ENCODE results near the gene CPEB2. TPM values are rescaled to one million over a fixed set of nuclear protein-coding genes. Genes with fewer than 3 reads are reported as not detected.

The CPEB2 gene
- total RNA-seq, 1 experiment from 2014 or later, result 3.3 TPM

DNA sequence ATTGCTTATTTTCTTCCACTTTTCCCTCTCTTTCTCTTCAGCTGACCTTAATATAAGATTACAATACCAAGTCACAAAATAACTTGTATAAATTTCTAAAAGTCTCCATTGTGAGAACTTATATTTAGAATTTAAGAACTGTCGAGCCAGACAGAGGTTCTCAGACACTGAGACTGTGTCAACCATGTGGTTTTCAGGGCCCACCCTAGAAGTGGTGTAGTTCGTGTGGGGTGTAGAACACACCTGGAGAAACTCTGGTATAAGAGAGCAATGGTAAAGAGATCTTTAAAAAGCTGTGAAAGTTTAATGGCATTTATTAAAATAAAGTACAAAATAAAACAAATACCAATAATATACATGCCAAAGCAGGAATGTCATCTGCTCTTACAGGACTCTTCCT, 19.7 kb downstream of the CPEB2 start:
- DNase-seq (ENCODE audit: low spot score) (no peak), ATAC-seq (no peak)
- Mint-ChIP-seq H3K27ac (no peak overlapping the region), H3K4me1 (no peaks in the 10 kb centered on the region), H3K9me3 (no peaks in the 10 kb centered on the region), H3K36me3 (no peaks in the 10 kb centered on the region), H3K4me3 (no peak overlapping the region), H3K27me3 (ENCODE audit: low read depth) (no peaks in the 10 kb centered on the region)
- no peak for TF ChIP-seq IRF2 (CRISPR knock-in tag; IDR thresholded peaks at IDR 0.05; ENCODE audit: borderline replicate concordance, low read depth)
- TF ChIP-seq NFYB (CRISPR knock-in tag; conservative IDR thresholded peaks at IDR 0.05; ENCODE audit: low read depth), result no peak
- no peak for TF ChIP-seq EMX1 (CRISPR knock-in tag; IDR thresholded peaks at IDR 0.05)
- TF ChIP-seq PRRX2 (CRISPR knock-in tag; IDR thresholded peaks at IDR 0.05), result no peak
- TF ChIP-seq NR2C2 (CRISPR knock-in tag; IDR thresholded peaks at IDR 0.05), result no peak
- TF ChIP-seq, protein P1, sequence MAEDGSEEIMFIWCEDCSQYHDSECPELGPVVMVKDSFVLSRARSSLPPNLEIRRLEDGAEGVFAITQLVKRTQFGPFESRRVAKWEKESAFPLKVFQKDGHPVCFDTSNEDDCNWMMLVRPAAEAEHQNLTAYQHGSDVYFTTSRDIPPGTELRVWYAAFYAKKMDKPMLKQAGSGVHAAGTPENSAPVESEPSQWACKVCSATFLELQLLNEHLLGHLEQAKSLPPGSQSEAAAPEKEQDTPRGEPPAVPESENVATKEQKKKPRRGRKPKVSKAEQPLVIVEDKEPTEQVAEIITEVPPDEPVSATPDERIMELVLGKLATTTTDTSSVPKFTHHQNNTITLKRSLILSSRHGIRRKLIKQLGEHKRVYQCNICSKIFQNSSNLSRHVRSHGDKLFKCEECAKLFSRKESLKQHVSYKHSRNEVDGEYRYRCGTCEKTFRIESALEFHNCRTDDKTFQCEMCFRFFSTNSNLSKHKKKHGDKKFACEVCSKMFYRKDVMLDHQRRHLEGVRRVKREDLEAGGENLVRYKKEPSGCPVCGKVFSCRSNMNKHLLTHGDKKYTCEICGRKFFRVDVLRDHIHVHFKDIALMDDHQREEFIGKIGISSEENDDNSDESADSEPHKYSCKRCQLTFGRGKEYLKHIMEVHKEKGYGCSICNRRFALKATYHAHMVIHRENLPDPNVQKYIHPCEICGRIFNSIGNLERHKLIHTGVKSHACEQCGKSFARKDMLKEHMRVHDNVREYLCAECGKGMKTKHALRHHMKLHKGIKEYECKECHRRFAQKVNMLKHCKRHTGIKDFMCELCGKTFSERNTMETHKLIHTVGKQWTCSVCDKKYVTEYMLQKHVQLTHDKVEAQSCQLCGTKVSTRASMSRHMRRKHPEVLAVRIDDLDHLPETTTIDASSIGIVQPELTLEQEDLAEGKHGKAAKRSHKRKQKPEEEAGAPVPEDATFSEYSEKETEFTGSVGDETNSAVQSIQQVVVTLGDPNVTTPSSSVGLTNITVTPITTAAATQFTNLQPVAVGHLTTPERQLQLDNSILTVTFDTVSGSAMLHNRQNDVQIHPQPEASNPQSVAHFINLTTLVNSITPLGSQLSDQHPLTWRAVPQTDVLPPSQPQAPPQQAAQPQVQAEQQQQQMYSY (CRISPR knock-in tag; IDR thresholded peaks at IDR 0.05), result no peak
- TF ChIP-seq JUN (CRISPR knock-in tag; IDR thresholded peaks at IDR 0.05), result no peak
- TF ChIP-seq GABPB1 (CRISPR knock-in tag; IDR thresholded peaks at IDR 0.05), result no peak
- TF ChIP-seq FOXP4 (CRISPR knock-in tag; IDR thresholded peaks at IDR 0.05), result no peak
- POLR2A ChIA-PET, result no interaction called here
- CTCF ChIA-PET, result no interaction called here

GRCh38 chr4:15024386-15024785, 22.1 kb downstream of the CPEB2 start:
- Mint-ChIP-seq H3K27me3 (ENCODE audit: low read depth) (no peaks in the 10 kb centered on the region), H3K9me3 (no peaks in the 10 kb centered on the region), H3K4me3 (no peak overlapping the region), H3K27ac (no peak overlapping the region), H3K4me1 (peaks cover 7% of the 10 kb centered on the region; the same call in 1 of the 2 replicates), H3K36me3 (no peaks in the 10 kb centered on the region)
- no peak for TF ChIP-seq ZNF671 (CRISPR knock-in tag; IDR thresholded peaks at IDR 0.05)
- no peak for TF ChIP-seq ESRRA (CRISPR knock-in tag; IDR thresholded peaks at IDR 0.05; ENCODE audit: borderline replicate concordance)
- TF ChIP-seq ZNF396 (CRISPR knock-in tag; IDR thresholded peaks at IDR 0.05; ENCODE audit: borderline replicate concordance), result no peak
- TF ChIP-seq GTF2I (CRISPR knock-in tag; conservative IDR thresholded peaks at IDR 0.05), result no peak
- no peak for TF ChIP-seq NFATC4 (CRISPR knock-in tag; IDR thresholded peaks at IDR 0.05)
- TF ChIP-seq, protein P2, sequence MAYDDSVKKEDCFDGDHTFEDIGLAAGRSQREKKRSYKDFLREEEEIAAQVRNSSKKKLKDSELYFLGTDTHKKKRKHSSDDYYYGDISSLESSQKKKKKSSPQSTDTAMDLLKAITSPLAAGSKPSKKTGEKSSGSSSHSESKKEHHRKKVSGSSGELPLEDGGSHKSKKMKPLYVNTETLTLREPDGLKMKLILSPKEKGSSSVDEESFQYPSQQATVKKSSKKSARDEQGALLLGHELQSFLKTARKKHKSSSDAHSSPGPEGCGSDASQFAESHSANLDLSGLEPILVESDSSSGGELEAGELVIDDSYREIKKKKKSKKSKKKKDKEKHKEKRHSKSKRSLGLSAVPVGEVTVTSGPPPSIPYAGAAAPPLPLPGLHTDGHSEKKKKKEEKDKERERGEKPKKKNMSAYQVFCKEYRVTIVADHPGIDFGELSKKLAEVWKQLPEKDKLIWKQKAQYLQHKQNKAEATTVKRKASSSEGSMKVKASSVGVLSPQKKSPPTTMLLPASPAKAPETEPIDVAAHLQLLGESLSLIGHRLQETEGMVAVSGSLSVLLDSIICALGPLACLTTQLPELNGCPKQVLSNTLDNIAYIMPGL (CRISPR knock-in tag; IDR thresholded peaks at IDR 0.05), result no peak
- no peak for TF ChIP-seq ZNF121 (CRISPR knock-in tag; IDR thresholded peaks at IDR 0.05)
- TF ChIP-seq ETV6 (CRISPR knock-in tag; IDR thresholded peaks at IDR 0.05), result no peak
- no peak for TF ChIP-seq IRF1 (CRISPR knock-in tag; IDR thresholded peaks at IDR 0.05)
- no peak for TF ChIP-seq RORB (CRISPR knock-in tag; IDR thresholded peaks at IDR 0.05)
- no peak for TF ChIP-seq RELA (CRISPR knock-in tag; IDR thresholded peaks at IDR 0.05; ENCODE audit: borderline replicate concordance)
- TF ChIP-seq PRRX2 (CRISPR knock-in tag; IDR thresholded peaks at IDR 0.05), result no peak
- TF ChIP-seq ZNF219 (CRISPR knock-in tag; IDR thresholded peaks at IDR 0.05; ENCODE audit: borderline replicate concordance), result no peak
- no peak for TF ChIP-seq SP1 (CRISPR knock-in tag; conservative IDR thresholded peaks at IDR 0.05)
- no peak for TF ChIP-seq NFE2L1 (CRISPR knock-in tag; IDR thresholded peaks at IDR 0.05)
- no peak for TF ChIP-seq CREM (CRISPR knock-in tag; IDR thresholded peaks at IDR 0.05)
- TF ChIP-seq FOXP4 (CRISPR knock-in tag; IDR thresholded peaks at IDR 0.05), result no peak
- no peak for TF ChIP-seq CREB1 (CRISPR knock-in tag; IDR thresholded peaks at IDR 0.05)
- TF ChIP-seq TEAD4 (CRISPR knock-in tag; IDR thresholded peaks at IDR 0.05), result no peak
- ChIA-PET CTCF (no interaction called here), POLR2A (no interaction called here)
- ATAC-seq (no peak), DNase-seq (ENCODE audit: low spot score) (no peak)
